ENCODE results near the gene CDK2AP2. TPM values are rescaled to one million over a fixed set of nuclear protein-coding genes. Genes with fewer than 3 reads are reported as not detected.
"Not testable (repeated sequence)": the region's sequence is repeated elsewhere in the genome, so short reads cannot be mapped to it uniquely, and the experiment has no call there.

The CDK2AP2 gene
- polyA plus RNA-seq, 12 donors = 12.7 to 27.8 (median 16.3) TPM; not detected in 1

- peak; percentile 91 for DNase-seq
Measured at GRCh38 chr11:67468759-67469507, 39.0 kb downstream of the CDK2AP2 start, which contains the start of gene TMEM134. TSS of gene TMEM134 (minus strand) at chr11:67469251. CDS start at chr11:67469192, 59 bp downstream.

GRCh38 chr11:67468456-67468758 lies 39.6 kb downstream of the CDK2AP2 start:
- no peak for DNase-seq

- DNase-seq = no peak
Measured at GRCh38 chr11:67468056-67468455, 39.9 kb downstream of the CDK2AP2 start.

- DNase-seq = no peak
Measured at GRCh38 chr11:67466962-67467771, 40.8 kb downstream of the CDK2AP2 start.

DNA sequence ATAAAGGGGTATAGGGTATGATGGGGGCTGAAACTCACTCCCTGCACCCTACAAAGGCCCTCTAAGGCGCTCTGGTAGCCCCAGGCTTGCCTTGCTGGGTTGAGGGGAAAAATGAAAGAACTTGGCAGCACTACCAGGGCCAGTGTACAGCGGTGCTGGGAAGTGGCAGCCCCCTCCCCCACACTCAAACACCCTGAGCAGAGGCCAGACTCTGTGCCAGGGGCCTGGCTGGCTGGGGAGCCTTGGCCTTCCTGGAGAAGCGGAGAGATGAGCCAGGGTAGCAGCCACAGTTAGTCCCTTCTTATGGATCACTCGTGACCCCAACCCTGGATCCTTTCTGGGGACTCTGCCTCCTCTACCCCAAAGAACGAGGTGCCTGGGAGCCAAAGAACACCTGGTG lies 41.6 kb downstream of the CDK2AP2 start:
- no peak for DNase-seq

GRCh38 chr11:67465530-67465929 lies 42.4 kb downstream of the CDK2AP2 start:
- not testable (repeated sequence) for DNase-seq

- DNase-seq = no peak
Measured at GRCh38 chr11:67465189-67465510, 42.8 kb downstream of the CDK2AP2 start.

- DNase-seq = peak; percentile 60
Measured at GRCh38 chr11:67464411-67465188, 43.4 kb downstream of the CDK2AP2 start.

GRCh38 chr11:67463680-67464410 lies 44.1 kb downstream of the CDK2AP2 start:
- no peak for DNase-seq

DNA sequence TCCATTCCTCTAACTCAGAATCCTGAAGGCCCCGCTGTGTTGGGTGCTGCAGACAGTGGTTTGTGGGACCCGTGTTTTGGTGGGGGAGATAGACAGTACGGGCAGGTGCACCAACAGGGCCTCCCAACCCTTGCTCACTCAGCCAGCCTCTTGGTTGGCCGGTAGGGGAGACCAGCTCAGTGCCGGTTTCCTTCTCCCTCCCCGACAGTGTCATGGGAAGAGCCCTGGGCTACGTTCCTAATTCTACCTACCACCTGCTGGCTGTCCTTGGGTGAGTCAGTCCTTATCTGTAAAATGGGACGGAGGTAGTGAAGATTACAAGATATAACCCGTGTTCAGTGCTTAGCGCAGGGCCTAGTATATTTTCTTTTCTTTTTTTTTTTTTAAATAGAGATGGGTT lies 44.8 kb downstream of the CDK2AP2 start:
- DNase-seq = no peak

GRCh38 chr11:67458266-67458665 lies 49.7 kb downstream of the CDK2AP2 start:
- DNase-seq = no peak

GRCh38 chr11:67457453-67457852 lies 50.5 kb downstream of the CDK2AP2 start:
- no peak for DNase-seq

Other genes with a start within 250 kb of the CDK2AP2 start
- 10 to 100 TPM in 11 of 12 donors, not detected in 1; 40.2 to 56.4 (median 48.0) TPM for gene GRK2, start 241.7 kb downstream of the CDK2AP2 start, polyA plus RNA-seq (ENCODE audit: insufficient read length in 12 of 12)
- gene ANKRD13D, start 218.9 kb downstream of the CDK2AP2 start, polyA plus RNA-seq (ENCODE audit: insufficient read length in 12 of 12) = 10 to 100 TPM in 11 of 12 donors, not detected in 1; 18.8 to 47.7 (median 24.5) TPM
- 10 to 100 TPM in 11 of 12 donors, not detected in 1; 11.8 to 24.5 (median 15.3) TPM for gene SSH3, start 204.6 kb downstream of the CDK2AP2 start, polyA plus RNA-seq (ENCODE audit: insufficient read length in 12 of 12)
- gene POLD4, start 154.6 kb downstream of the CDK2AP2 start, polyA plus RNA-seq (ENCODE audit: insufficient read length in 12 of 12) = 10 to 100 TPM in 11 of 12 donors, not detected in 1; 19.0 to 36.9 (median 25.9) TPM
- 1 to 10 TPM in 11 of 12 donors, not detected in 1; 2.2 to 8.6 (median 3.2) TPM for gene CLCF1, start 134.6 kb downstream of the CDK2AP2 start, polyA plus RNA-seq (ENCODE audit: insufficient read length in 12 of 12)
- 10 to 100 TPM in 3 of 12 donors, 1 to 10 TPM in 8, not detected in 1; 6.6 to 34.1 (median 8.0) TPM for gene RAD9A, start 116.2 kb downstream of the CDK2AP2 start, polyA plus RNA-seq (ENCODE audit: insufficient read length in 12 of 12)
- 100 to 1,000 TPM in 8 of 12 donors, 10 to 100 TPM in 3, not detected in 1; 92.1 to 180 (median 109) TPM for gene PPP1CA, start 106.3 kb downstream of the CDK2AP2 start, polyA plus RNA-seq (ENCODE audit: insufficient read length in 12 of 12)
- 1 to 10 TPM in 11 of 12 donors, not detected in 1; 2.1 to 9.2 (median 4.4) TPM for gene TBC1D10C, start 104.1 kb downstream of the CDK2AP2 start, polyA plus RNA-seq (ENCODE audit: insufficient read length in 12 of 12)
- gene CARNS1, start 92.5 kb downstream of the CDK2AP2 start, polyA plus RNA-seq (ENCODE audit: insufficient read length in 12 of 12) = 10 to 100 TPM in 11 of 12 donors, not detected in 1; 23.9 to 76.7 (median 53.6) TPM
- gene RPS6KB2, start 79.7 kb downstream of the CDK2AP2 start, polyA plus RNA-seq (ENCODE audit: insufficient read length in 12 of 12) = 10 to 100 TPM in 11 of 12 donors, not detected in 1; 29.4 to 60.0 (median 32.1) TPM
- 1 to 10 TPM in 4 of 12 donors, under 1 TPM in 6, not detected in 2; 0.50 to 7.2 (median 0.84) TPM for gene PTPRCAP, start 70.5 kb downstream of the CDK2AP2 start, polyA plus RNA-seq (ENCODE audit: insufficient read length in 12 of 12)
- 10 to 100 TPM in 11 of 12 donors, not detected in 1; 20.0 to 56.3 (median 24.2) TPM for gene CORO1B, start 64.7 kb downstream of the CDK2AP2 start, polyA plus RNA-seq (ENCODE audit: insufficient read length in 12 of 12)
- not detected for gene GPR152, start 55.4 kb downstream of the CDK2AP2 start, polyA plus RNA-seq (ENCODE audit: insufficient read length in 12 of 12)
- 1 to 10 TPM in 5 of 12 donors, under 1 TPM in 5, not detected in 2; 0.41 to 1.7 (median 1.0) TPM for gene CABP4, start 52.8 kb downstream of the CDK2AP2 start, polyA plus RNA-seq (ENCODE audit: insufficient read length in 12 of 12)
- gene TMEM134, start 38.9 kb downstream of the CDK2AP2 start, polyA plus RNA-seq (ENCODE audit: insufficient read length in 12 of 12) = 10 to 100 TPM in 11 of 12 donors, not detected in 1; 35.2 to 73.5 (median 46.2) TPM
- gene AIP, start 25.1 kb downstream of the CDK2AP2 start, polyA plus RNA-seq (ENCODE audit: insufficient read length in 12 of 12) = 10 to 100 TPM in 11 of 12 donors, not detected in 1; 33.7 to 50.2 (median 41.7) TPM
- 10 to 100 TPM in 2 of 12 donors, 1 to 10 TPM in 9, not detected in 1; 4.7 to 52.6 (median 6.4) TPM for gene PITPNM1, start 2.8 kb downstream of the CDK2AP2 start, polyA plus RNA-seq (ENCODE audit: insufficient read length in 12 of 12)
- not detected for gene CABP2, start 15.3 kb upstream of the CDK2AP2 start, polyA plus RNA-seq (ENCODE audit: insufficient read length in 12 of 12)
- 100 to 1,000 TPM in 11 of 12 donors, not detected in 1; 195 to 377 (median 251) TPM for gene GSTP1, start 75.7 kb upstream of the CDK2AP2 start, polyA plus RNA-seq (ENCODE audit: insufficient read length in 12 of 12)
- 100 to 1,000 TPM in 10 of 12 donors, 10 to 100 TPM in 1, not detected in 1; 99.7 to 247 (median 131) TPM for gene NDUFV1, start 98.8 kb upstream of the CDK2AP2 start, polyA plus RNA-seq (ENCODE audit: insufficient read length in 12 of 12)
- gene NUDT8, start 121.8 kb upstream of the CDK2AP2 start, polyA plus RNA-seq (ENCODE audit: insufficient read length in 12 of 12) = 1 to 10 TPM in 10 of 12 donors, not detected in 2; 1.9 to 4.0 (median 3.2) TPM
- gene TBX10, start 131.6 kb upstream of the CDK2AP2 start, polyA plus RNA-seq (ENCODE audit: insufficient read length in 12 of 12) = not detected
- under 1 TPM in 10 of 12 donors, not detected in 2; 0.13 to 0.72 (median 0.21) TPM for gene ACY3, start 142.6 kb upstream of the CDK2AP2 start, polyA plus RNA-seq (ENCODE audit: insufficient read length in 12 of 12)
- gene ALDH3B2, start 166.5 kb upstream of the CDK2AP2 start, polyA plus RNA-seq (ENCODE audit: insufficient read length in 12 of 12) = 10 to 100 TPM in 2 of 12 donors, 1 to 10 TPM in 1, under 1 TPM in 1, not detected in 8; 0.25 to 36.7 (median 8.2) TPM

All from muscle of arm (tissue), 12 donors.